ENCODE results near the gene PAX3.

Gene PAX3

DNA sequence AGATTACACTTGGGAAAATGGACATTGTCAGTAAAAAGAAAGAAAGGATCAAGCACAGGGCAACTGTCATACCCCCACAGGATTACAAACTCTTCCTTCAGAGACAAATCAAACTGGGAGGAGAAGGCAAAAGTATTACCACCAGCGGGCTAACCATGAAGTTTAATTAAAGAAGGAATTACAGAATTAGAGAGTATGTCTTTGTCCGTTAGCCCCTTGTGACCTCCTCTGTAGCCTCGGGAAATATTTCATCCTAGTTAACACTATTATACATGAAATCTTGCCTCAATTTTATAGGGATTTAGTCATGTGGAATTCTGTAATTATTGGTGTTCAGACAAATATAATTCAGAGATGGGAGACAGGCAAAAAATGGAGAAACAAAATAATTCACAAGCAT lies 60.7 kb downstream of the PAX3 start:
- in situ Hi-C loops (cut with MboI; ENCODE audit: low sequenced_read_pairs), result no loop called here

DNA sequence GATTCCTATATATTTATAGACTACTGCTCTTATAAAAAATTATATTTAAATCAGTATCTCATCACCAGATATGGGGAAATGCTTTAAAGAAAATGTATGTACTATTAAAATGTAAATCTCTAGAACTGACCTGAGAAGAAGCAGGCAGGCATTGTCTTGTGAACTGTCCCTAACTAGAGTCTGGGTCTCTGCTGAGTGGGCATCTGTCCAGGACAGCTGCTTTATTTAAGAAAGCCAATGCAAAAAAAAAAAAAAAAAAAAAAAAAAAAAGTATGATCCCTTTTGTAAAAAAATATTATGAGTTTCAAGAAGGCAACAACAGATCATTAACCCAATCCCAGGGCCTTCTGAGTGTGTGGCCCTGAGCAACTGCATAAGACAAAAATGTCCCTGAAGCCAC lies 66.0 kb downstream of the PAX3 start:
- in situ Hi-C loops (cut with MboI; ENCODE audit: low sequenced_read_pairs), result no loop called here

- in situ Hi-C loops (cut with MboI; ENCODE audit: low sequenced_read_pairs), result no loop called here
Observed at GRCh38 chr2:222232372-222232771, 66.4 kb downstream of the PAX3 start.

GRCh38 chr2:222228054-222228453 lies 70.7 kb downstream of the PAX3 start:
- in situ Hi-C loops (cut with MboI; ENCODE audit: low sequenced_read_pairs), result no loop called here

- in situ Hi-C loops (cut with MboI; ENCODE audit: low sequenced_read_pairs), result no loop called here
Observed at GRCh38 chr2:222218786-222219185, 80.0 kb downstream of the PAX3 start.

DNA sequence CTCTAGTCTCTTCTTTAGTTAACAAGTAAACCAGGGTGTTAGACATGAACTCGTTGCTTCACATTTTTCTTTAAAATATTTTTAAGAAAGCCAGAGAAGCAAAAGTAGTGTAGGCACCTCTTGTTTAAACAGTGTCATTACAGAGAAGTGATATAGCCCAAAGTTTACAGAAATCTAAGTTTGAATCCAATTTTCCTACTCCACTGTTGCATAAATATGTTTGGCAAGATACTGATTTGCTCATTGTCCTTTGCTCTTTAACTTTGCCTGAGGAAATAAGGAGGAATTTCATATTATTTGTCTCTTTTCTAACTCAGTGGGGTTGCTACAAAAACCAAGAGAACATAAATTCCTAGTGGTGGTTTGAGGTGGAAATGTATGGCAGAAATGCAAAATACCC lies 81.1 kb downstream of the PAX3 start:
- in situ Hi-C loops (cut with MboI; ENCODE audit: low sequenced_read_pairs), result no loop called here

DNA sequence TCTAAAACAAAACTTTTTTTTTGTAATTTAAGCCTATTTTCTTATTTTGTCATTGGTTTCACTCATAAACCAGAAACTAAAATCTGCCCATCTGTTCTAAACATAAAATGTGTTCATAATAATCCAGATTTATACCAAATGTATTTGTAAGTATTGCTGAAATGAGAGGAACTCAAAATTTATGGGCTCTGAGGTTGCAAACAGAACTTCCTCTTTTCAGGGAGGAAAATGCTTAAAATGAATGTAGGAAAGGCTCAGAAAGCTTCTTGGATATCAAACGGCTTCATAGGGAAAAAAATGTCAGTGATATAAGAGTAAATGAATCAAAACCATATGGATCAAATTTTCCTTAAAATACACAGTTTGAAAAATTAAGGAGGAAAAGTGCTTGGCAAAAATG lies 83.9 kb downstream of the PAX3 start:
- in situ Hi-C loops (cut with MboI; ENCODE audit: low sequenced_read_pairs), result no loop called here

DNA sequence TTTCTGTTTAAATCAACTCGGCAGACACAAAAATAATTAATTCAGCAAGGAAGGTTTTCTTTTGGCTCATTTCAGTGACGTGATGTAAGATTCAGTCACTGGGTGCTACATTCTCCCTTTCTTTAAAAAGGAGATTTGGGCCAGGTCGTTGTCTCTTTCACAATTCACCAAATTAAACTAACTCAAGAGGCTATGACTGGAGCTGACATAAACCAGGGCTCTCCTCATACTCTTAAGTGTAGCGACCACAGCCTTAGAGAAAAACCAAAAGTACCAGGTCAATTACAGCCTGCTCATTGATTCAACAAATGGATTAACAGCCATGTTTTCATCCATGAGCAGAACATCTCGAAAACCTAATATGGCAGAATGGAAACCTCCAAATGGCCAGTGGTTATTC lies 85.7 kb downstream of the PAX3 start:
- in situ Hi-C loops (cut with MboI; ENCODE audit: low sequenced_read_pairs), result no loop called here

- in situ Hi-C loops (cut with MboI; ENCODE audit: low sequenced_read_pairs), result no loop called here
Observed at GRCh38 chr2:222212571-222212970, 86.2 kb downstream of the PAX3 start.

DNA sequence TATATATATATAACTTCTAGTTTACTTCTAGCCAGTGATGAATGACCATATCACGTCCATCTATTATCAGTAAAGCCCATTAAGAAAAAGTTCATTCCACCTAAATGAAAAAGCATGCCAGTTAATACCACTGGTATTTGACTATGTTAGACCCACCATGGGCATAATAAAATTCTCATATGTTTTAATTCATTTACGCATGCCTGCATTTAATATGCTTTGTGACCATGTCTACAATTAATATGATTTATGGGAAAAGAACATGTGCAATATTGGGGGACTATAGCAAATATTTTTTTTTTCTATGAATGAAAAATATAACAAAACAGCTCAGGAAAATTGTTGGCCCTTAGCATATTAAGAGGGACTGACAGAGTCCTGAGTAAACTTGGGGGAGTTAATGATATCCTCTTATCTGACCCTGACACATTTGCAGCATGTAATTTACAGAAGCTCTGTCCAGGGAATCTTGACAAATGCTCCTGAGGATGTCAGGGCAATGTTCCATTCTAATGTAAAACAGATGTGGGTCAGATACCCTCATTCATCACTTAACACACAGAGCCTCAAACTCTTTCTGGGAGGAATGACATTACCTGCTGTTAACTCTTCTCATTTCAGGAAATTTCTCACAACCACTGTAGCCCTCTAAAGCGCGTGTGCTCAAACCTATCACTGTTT lies 90.6 kb downstream of the PAX3 start:
- in situ Hi-C loops (cut with MboI; ENCODE audit: low sequenced_read_pairs), result no loop called here

DNA sequence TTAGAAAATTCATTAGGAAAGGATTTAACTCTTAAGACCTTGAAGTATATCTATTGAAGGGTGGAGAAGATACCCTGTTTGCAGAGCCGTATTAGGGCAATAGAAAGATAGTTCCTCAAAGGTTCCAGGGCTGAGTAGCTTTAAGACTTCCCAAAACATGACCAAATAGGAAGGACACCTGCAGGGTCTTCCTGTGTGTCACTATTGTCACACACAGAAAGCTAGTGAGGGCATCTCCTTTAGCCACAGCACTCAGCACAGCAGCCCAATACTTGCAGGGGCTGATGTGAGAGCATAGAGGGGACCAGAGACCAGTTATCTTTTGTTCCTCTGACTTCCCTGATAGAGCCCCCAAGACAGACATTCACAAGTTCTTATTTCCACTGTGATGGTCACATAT lies 93.7 kb downstream of the PAX3 start:
- in situ Hi-C loops (cut with MboI; ENCODE audit: low sequenced_read_pairs), result no loop called here

- in situ Hi-C loops (cut with MboI; ENCODE audit: low sequenced_read_pairs), result no loop called here
Observed at GRCh38 chr2:222203041-222203440, 95.8 kb downstream of the PAX3 start.

DNA sequence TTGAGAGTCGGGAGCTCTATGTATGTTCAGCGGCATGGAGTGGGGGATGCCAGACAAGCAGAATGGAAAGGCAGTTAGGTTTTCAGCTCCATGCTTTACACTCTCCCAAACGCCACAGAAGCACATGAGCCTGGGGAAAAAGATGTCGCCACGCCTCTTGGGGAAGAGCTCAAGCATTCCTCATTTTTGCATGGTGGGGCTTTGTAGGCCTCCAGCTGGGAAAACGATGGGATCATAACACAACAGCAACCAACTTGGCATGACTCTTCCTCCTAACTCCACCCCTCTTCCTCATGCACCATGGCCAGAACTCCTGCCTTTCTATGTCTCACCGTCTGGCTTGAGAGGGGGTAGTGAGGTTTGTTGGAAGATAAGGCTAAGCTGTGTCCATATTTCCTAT lies 102.6 kb downstream of the PAX3 start:
- in situ Hi-C loops (cut with MboI; ENCODE audit: low sequenced_read_pairs), result no loop called here

DNA sequence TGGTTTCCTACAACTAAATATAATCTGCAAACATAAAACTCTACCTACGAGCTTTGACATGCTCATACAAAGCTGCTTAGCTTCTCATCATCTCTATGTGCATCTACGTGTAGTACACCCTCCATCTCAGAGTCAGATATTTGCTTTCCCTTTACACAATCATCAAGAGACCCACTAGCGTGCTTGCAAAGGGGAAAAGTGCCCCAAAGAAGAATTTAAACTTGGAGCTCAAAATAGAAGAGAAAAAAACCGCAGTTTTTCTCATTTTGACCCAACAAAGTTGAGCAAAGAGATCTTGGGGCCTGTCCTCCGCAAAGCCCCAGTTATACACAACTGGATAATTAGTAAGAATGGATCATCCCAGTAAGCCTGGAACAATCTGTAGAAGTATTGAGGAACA lies 104.1 kb downstream of the PAX3 start:
- in situ Hi-C loops (cut with MboI; ENCODE audit: low sequenced_read_pairs), result no loop called here

DNA sequence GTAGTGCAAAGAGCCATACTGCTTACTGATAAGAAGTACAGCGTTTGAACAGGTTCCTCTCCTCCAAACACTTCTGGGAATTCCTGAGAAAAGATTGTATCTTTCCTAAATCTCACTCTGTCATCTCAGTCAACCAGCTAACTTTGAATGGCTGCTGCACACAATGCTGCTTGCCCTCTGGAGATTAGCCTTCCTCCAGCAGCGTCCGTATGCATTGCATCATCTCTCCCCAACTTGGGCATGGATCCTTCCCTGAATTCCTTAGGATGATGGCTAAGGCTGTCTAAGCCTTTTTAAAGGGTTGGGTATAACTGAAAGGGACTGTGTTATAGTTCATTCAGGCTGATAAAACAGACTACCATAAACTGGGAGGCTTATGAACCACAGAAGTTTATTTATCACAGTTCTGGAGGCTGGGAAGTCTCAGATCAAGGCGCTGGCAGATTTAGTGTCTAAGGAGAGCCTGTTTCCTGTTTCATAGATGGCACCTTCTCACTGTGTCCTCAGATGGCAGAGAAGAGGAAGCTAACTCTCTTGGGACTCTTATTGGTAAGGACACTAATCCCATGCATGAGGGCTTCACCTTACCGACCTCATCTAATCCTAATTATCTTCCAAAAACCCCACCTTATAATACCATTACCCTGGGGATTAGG lies 105.3 kb downstream of the PAX3 start:
- in situ Hi-C loops (cut with MboI; ENCODE audit: low sequenced_read_pairs), result no loop called here

- in situ Hi-C loops (cut with MboI; ENCODE audit: low sequenced_read_pairs), result no loop called here
Observed at GRCh38 chr2:222180619-222181018, 118.2 kb downstream of the PAX3 start.

- in situ Hi-C loops (cut with MboI; ENCODE audit: low sequenced_read_pairs), result no loop called here
Observed at GRCh38 chr2:222179592-222179991, 119.2 kb downstream of the PAX3 start.

DNA sequence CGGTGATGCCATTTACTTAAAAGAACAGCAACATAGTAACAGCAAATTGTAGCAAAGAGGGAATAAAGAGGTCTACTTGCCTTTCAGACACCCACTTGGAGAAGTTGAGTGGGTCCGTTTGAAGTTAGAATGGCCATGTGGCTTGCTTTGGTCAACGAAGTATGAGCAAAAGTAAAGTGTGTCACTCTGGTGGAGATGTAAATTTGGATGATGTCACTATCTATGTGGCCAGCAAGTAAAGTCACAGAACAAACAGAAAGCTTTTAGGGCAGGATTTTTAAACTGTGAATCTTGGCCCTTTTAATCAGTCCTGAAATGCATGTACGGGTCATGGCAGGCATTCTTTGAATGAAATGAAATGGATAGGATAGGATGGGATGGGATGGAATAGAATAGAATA lies 120.3 kb downstream of the PAX3 start:
- in situ Hi-C loops (cut with MboI; ENCODE audit: low sequenced_read_pairs), result no loop called here

GRCh38 chr2:222176890-222177289 lies 121.9 kb downstream of the PAX3 start:
- in situ Hi-C loops (cut with MboI; ENCODE audit: low sequenced_read_pairs), result no loop called here

- in situ Hi-C loops (cut with MboI; ENCODE audit: low sequenced_read_pairs), result no loop called here
Observed at GRCh38 chr2:222174450-222174849, 124.3 kb downstream of the PAX3 start.

DNA sequence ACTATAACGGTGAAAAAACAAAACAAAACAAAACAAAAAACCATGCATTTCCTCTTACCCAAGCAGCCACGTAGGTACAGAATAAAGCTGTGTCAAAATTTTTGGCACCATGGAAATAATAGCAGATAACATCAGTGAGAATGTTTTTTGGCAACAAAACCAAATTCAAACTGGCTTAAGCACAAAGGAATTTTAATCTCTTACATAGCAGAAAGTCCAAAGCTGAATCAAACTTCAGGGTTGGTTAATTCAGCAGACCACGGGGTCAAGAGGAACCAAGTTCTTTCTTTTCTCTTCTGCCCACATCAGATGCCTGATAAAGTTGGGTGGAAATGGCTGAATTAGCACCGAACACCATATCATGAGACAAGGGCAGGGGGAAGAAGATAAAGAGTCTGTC lies 129.5 kb downstream of the PAX3 start:
- in situ Hi-C loops (cut with MboI; ENCODE audit: low sequenced_read_pairs), result no loop called here

GRCh38 chr2:222167762-222168161 lies 131.0 kb downstream of the PAX3 start:
- in situ Hi-C loops (cut with MboI; ENCODE audit: low sequenced_read_pairs), result no loop called here

DNA sequence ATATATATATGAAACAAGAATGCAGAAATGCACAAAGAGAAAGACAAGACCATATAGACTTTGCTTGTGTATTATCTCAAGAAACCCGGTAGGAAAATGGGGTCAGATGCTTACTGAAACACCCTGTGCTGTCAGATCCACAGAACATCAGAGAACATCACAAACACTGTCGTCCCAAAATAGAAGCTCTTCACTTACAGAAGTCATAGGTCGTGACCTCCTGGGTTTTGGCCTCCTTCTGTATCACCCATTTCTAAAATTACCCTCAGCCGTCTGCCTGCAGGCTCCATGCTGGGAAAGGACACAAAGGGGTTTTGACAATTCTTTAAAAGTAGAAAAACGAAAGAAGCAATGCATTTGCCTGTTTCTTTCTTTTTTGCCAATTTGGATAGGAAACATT lies 137.9 kb downstream of the PAX3 start:
- in situ Hi-C loops (cut with MboI; ENCODE audit: low sequenced_read_pairs), result no loop called here

Data from HL-60/S4 treated with phorbol 12-myristate 13-acetate at 8.2 ng/mL for 4 days and 3 days (cell line).